Hepatocyte (in vitro differentiated cells): ENCODE results near the gene GPD2. TPM values are rescaled to one million over a fixed set of nuclear protein-coding genes. Genes with fewer than 3 reads are reported as not detected.
A peak's percentile ranks its signal among the peaks of the same experiment; 100 is the strongest.

Experiments
- DNase-seq: peaks from one replicate; pipeline ENCODE4 v3.0.0-alpha.2; 2016; ENCODE audit warnings: low spot score
- H2AFZ ChIP-seq: fragments of 200-600 bp; sonication (generic); 2 replicates; pipeline ENCODE4 v1.6.0; 2016; ENCODE audit warnings: antibody characterized with exemption, mild to moderate bottlenecking
- H3K27ac ChIP-seq: fragments of 200-600 bp; sonication (generic); 2 replicates; pipeline ENCODE4 v1.5.1; 2016; ENCODE audit warnings: mild to moderate bottlenecking
- H3K27me3 ChIP-seq: fragments of 200-600 bp; sonication (generic); 2 replicates; pipeline ENCODE4 v1.6.1; 2016
- H3K36me3 ChIP-seq: fragments of 200-600 bp; sonication (generic); replicated peaks from 2 replicates; pipeline ENCODE4 v1.5.1; 2016; ENCODE audit warnings: low read depth; ENCODE audit not compliant: insufficient read depth
- H3K4me1 ChIP-seq: fragments of 200-600 bp; sonication (generic); 2 replicates; pipeline ENCODE4 v1.5.1; 2016; ENCODE audit warnings: mild to moderate bottlenecking, moderate library complexity; ENCODE audit not compliant: insufficient read depth
- H3K4me2 ChIP-seq: fragments of 200-600 bp; sonication (generic); 2 replicates; pipeline ENCODE4 v1.6.0; 2016
- H3K4me3 ChIP-seq: fragments of 200-600 bp; sonication (generic); 2 replicates; pipeline ENCODE4 v1.5.1; 2016; ENCODE audit warnings: mild to moderate bottlenecking
- H3K79me2 ChIP-seq: fragments of 200-600 bp; sonication (generic); 2 replicates; pipeline ENCODE4 v1.6.0; 2017; ENCODE audit warnings: mild to moderate bottlenecking
- H3K9me2 ChIP-seq: fragments of 200-600 bp; sonication (generic); replicated peaks from 2 replicates; pipeline ENCODE4 v1.6.0; 2017; ENCODE audit warnings: mild to moderate bottlenecking; ENCODE audit not compliant: insufficient read depth
- H3K9me3 ChIP-seq: fragments of 200-600 bp; sonication (generic); 2 replicates; pipeline ENCODE4 v1.5.1; 2016; ENCODE audit warnings: low read depth, mild to moderate bottlenecking
- H4K20me1 ChIP-seq: fragments of 200-600 bp; sonication (generic); 2 replicates; pipeline ENCODE4 v1.6.0; 2016; ENCODE audit warnings: mild to moderate bottlenecking; ENCODE audit not compliant: insufficient read depth, poor library complexity, severe bottlenecking
- CTCF ChIP-seq: fragments of 200-600 bp; sonication (generic); IDR thresholded peaks from 2 replicates; pipeline ENCODE4 v1.5.1; 2016; ENCODE audit warnings: antibody characterized with exemption, mild to moderate bottlenecking; ENCODE audit not compliant: poor library complexity
- EZH2 ChIP-seq: fragments of 200-600 bp; sonication (generic); IDR thresholded peaks from 2 replicates; pipeline ENCODE4 v1.6.1; 2016; ENCODE audit warnings: antibody characterized with exemption, mild to moderate bottlenecking, borderline replicate concordance
- EZH2phosphoT487 ChIP-seq: fragments of 200-600 bp; sonication (generic); IDR thresholded peaks from one replicate; pipeline ENCODE4 v1.6.1; 2018; ENCODE audit warnings: antibody characterized with exemption, mild to moderate bottlenecking, low read depth, moderate library complexity; ENCODE audit not compliant: unreplicated experiment, severe bottlenecking
- WGBS: methylation state at CpG from one replicate; pipeline ENCODE4 v1.1.6; 2016; ENCODE audit warnings: low lambda C conversion rate; ENCODE audit errors: missing lambda C conversion rate; 5-methylcytosine and 5-hydroxymethylcytosine counted together
- polyA plus RNA-seq: library from polyadenylated mRNA; unstranded; fragments of >200 nt; fragmentation: Nextera tagmentation; extraction: Ambion mirVana; gene quantifications from 2 replicates; pipeline ENCODE4 v1.2.1, GENCODE V29; 2016
- total RNA-seq: library from RNA; depleted of rRNA; stranded (reverse); fragments of >200 nt; gene quantifications from 2 replicates; pipeline ENCODE4 v1.2.3, GENCODE V29; 2014

GPD2 gene
- total and polyA plus RNA-seq, 2 experiments from 2014 or later = 10.8 to 71.7 TPM

DNA sequence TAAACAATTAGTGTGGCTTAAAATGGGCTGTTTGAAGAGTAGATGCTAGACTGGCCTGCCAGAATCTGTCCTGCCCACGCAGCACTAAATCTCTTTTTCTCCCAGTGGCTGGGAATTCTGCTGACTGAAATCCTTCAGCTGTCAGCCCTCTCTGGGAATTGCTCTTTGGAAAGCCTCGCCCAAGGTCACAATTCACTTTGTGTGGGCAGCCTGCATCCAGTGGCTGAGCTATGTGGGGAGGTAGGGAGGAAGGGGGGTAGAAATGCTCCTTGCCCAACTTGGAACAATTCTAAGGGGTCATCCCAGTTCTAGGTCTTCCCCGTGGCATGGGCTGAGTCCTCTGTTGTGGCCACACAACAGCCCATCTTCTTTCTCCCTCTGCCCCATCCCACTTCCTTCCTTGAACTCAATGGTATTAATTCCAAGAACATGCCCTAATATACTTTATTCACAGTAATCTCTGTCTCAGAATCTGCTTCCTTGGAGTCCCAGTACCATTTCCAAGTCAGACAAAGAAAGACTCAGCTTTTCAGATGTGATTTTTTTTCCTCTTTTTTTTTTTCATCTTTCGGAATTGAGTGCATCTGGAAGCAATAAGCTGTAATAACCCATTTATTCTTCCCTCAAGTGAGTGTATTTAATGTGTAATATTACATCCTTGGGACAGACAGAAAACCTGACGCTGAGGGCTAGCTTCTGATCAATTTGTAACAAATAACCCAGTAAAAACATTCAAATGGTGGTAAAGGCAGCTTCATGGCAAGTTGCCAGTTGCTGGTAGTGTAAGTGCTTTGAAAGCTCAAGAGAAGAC lies 189.4 kb downstream of the GPD2 start:
- H3K27ac ChIP-seq = no peak overlapping the region
- no peaks in the 10 kb centered on the region for H3K9me2 ChIP-seq
- no peaks in the 10 kb centered on the region for H3K4me1 ChIP-seq
- H3K36me3 ChIP-seq = no peaks in the 10 kb centered on the region
- peak; percentile 7 for DNase-seq
- peaks cover 3% of the 10 kb centered on the region for H3K27me3 ChIP-seq
- no peaks in the 10 kb centered on the region for H3K9me3 ChIP-seq
- WGBS = 76% methylated on average over 5 of the region's 5 CpGs
- H4K20me1 ChIP-seq = no peaks in the 10 kb centered on the region
- TF ChIP-seq CTCF (no peak), EZH2 (no peak), EZH2phosphoT487 (no peak)
- no peak overlapping the region for H3K4me2 ChIP-seq
- H3K79me2 ChIP-seq = no peaks in the 10 kb centered on the region
- H3K4me3 ChIP-seq = no peak overlapping the region
- no peak overlapping the region for H2AFZ ChIP-seq

DNA sequence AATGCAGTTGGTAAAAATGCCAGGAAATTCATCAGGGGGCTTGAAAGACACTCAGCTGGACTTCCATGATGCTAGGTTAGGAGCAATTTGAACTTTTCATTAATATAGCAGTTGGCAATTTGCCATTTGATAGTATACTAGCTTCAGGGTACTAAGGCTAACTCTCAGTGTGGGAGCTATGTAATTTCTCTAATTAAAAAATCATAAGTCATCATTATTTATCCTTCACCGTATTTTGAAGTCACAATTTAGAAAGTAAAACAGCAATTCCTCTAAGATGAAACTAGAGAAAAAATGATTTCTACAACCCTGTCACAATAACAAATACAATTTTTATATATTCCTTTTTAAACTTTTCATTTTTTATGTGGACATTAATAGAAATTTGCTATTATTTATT lies 190.8 kb downstream of the GPD2 start:
- TF ChIP-seq EZH2 (no peak), CTCF (no peak), EZH2phosphoT487 (no peak)
- Histone ChIP-seq H3K27me3 (peaks cover 3% of the 10 kb centered on the region), H3K4me3 (no peak overlapping the region), H3K36me3 (no peaks in the 10 kb centered on the region), H3K27ac (no peak overlapping the region), H3K4me1 (no peaks in the 10 kb centered on the region), H3K4me2 (no peak overlapping the region), H3K9me3 (no peaks in the 10 kb centered on the region), H3K79me2 (no peaks in the 10 kb centered on the region), H3K9me2 (no peaks in the 10 kb centered on the region), H4K20me1 (no peaks in the 10 kb centered on the region), H2AFZ (no peak overlapping the region)
- 95% methylated on average over 1 of the region's 1 CpG for WGBS
- no peak for DNase-seq

- Histone ChIP-seq H3K9me3 (no peaks in the 10 kb centered on the region), H2AFZ (no peak overlapping the region), H3K27me3 (no peaks in the 10 kb centered on the region), H3K4me1 (no peaks in the 10 kb centered on the region), H4K20me1 (no peaks in the 10 kb centered on the region), H3K4me2 (no peak overlapping the region), H3K27ac (no peak overlapping the region), H3K9me2 (no peaks in the 10 kb centered on the region), H3K79me2 (no peaks in the 10 kb centered on the region), H3K4me3 (no peak overlapping the region), H3K36me3 (no peaks in the 10 kb centered on the region)
- TF ChIP-seq EZH2 (no peak), EZH2phosphoT487 (no peak)
- 48% methylated on average over 1 of the region's 1 CpG for WGBS
- no peak for DNase-seq
These were observed 194.6 kb downstream of the GPD2 start for GRCh38 chr2:156630579-156631337.

GRCh38 chr2:156635646-156636045 lies 199.5 kb downstream of the GPD2 start:
- no peak overlapping the region for H3K4me2 ChIP-seq
- no peak for DNase-seq
- TF ChIP-seq CTCF (no peak), EZH2phosphoT487 (no peak), EZH2 (no peak)
- no peak overlapping the region for H3K4me3 ChIP-seq
- no peak overlapping the region for H3K27ac ChIP-seq
- no peak overlapping the region for H2AFZ ChIP-seq
- no peaks in the 10 kb centered on the region for H3K36me3 ChIP-seq
- H4K20me1 ChIP-seq = no peaks in the 10 kb centered on the region
- 79% methylated on average over 3 of the region's 3 CpGs for WGBS
- H3K9me2 ChIP-seq = no peaks in the 10 kb centered on the region
- H3K9me3 ChIP-seq = no peaks in the 10 kb centered on the region
- no peaks in the 10 kb centered on the region for H3K4me1 ChIP-seq
- no peaks in the 10 kb centered on the region for H3K79me2 ChIP-seq
- no peaks in the 10 kb centered on the region for H3K27me3 ChIP-seq
